ENCODE measurements around the gene TMEM184A.

The TMEM184A gene

GRCh38 chr7:1569016-1569415 is 13.0 kb upstream of the TMEM184A start:
- in situ Hi-C loops (cut with HindIII; ENCODE audit: low sequenced_read_pairs) = no loop called here

GRCh38 chr7:1567896-1568510 is 12.0 kb upstream of the TMEM184A start:
- in situ Hi-C loops (cut with HindIII; ENCODE audit: low sequenced_read_pairs) = no loop called here

- in situ Hi-C loops (cut with HindIII; ENCODE audit: low sequenced_read_pairs) = no loop called here
Measured at GRCh38 chr7:1567049-1567771, 11.2 kb upstream of the TMEM184A start.

- in situ Hi-C loops (cut with HindIII; ENCODE audit: low sequenced_read_pairs) = no loop called here
Measured at GRCh38 chr7:1566687-1567048, 10.7 kb upstream of the TMEM184A start.

GRCh38 chr7:1564603-1565022 is 8.6 kb upstream of the TMEM184A start:
- in situ Hi-C loops (cut with HindIII; ENCODE audit: low sequenced_read_pairs) = no loop called here

GRCh38 chr7:1563981-1564602 is 8.1 kb upstream of the TMEM184A start:
- in situ Hi-C loops (cut with HindIII; ENCODE audit: low sequenced_read_pairs) = no loop called here

- in situ Hi-C loops (cut with HindIII; ENCODE audit: low sequenced_read_pairs) = no loop called here
Measured at GRCh38 chr7:1562597-1563051, 6.6 kb upstream of the TMEM184A start.

GRCh38 chr7:1562116-1562515 is 6.1 kb upstream of the TMEM184A start:
- in situ Hi-C loops (cut with HindIII; ENCODE audit: low sequenced_read_pairs) = no loop called here

- in situ Hi-C loops (cut with HindIII; ENCODE audit: low sequenced_read_pairs) = no loop called here
Measured at GRCh38 chr7:1561036-1561940, 5.3 kb upstream of the TMEM184A start.

- in situ Hi-C loops (cut with HindIII; ENCODE audit: low sequenced_read_pairs) = no loop called here
Measured at GRCh38 chr7:1560620-1561031, 4.6 kb upstream of the TMEM184A start.

GRCh38 chr7:1559626-1560590 is 3.9 kb upstream of the TMEM184A start:
- in situ Hi-C loops (cut with HindIII; ENCODE audit: low sequenced_read_pairs) = no loop called here

GRCh38 chr7:1558841-1559625 is 3.0 kb upstream of the TMEM184A start:
- in situ Hi-C loops (cut with HindIII; ENCODE audit: low sequenced_read_pairs) = no loop called here

- in situ Hi-C loops (cut with HindIII; ENCODE audit: low sequenced_read_pairs) = no loop called here
Measured at GRCh38 chr7:1558181-1558811, 2.3 kb upstream of the TMEM184A start.

- in situ Hi-C loops (cut with HindIII; ENCODE audit: low sequenced_read_pairs) = no loop called here
Measured at GRCh38 chr7:1557771-1558170, 1.8 kb upstream of the TMEM184A start.

GRCh38 chr7:1557006-1557405 is 1.0 kb upstream of the TMEM184A start:
- in situ Hi-C loops (cut with HindIII; ENCODE audit: low sequenced_read_pairs) = no loop called here

GRCh38 chr7:1555046-1555812 is 776 bp downstream of the TMEM184A start:
- in situ Hi-C loops (cut with HindIII; ENCODE audit: low sequenced_read_pairs) = no loop called here

GRCh38 chr7:1554333-1555045 is 1.5 kb downstream of the TMEM184A start:
- in situ Hi-C loops (cut with HindIII; ENCODE audit: low sequenced_read_pairs) = no loop called here
